Rectal smooth muscle tissue (tissue), 1 donor: Measurements from ENCODE around the gene CNST.
"Not testable (repeated sequence)": the region's sequence is repeated elsewhere in the genome, so short reads cannot be mapped to it uniquely, and the experiment has no call there.

Source experiments
- H3K27ac ChIP-seq: one replicate; pipeline ENCODE4 v1.7.0; 2013; ENCODE audit warnings: low read depth, low read length, inconsistent platforms
- H3K27me3 ChIP-seq: one replicate; pipeline ENCODE4 v1.7.0; 2013; ENCODE audit warnings: low read length; ENCODE audit not compliant: control insufficient read depth, insufficient read depth
- H3K36me3 ChIP-seq: one replicate; pipeline ENCODE4 v1.7.0; 2013; ENCODE audit warnings: low read length; ENCODE audit not compliant: control insufficient read depth, insufficient read depth
- H3K4me1 ChIP-seq: one replicate; pipeline ENCODE4 v1.7.0; 2013; ENCODE audit warnings: low read length; ENCODE audit not compliant: control insufficient read depth, insufficient read depth
- H3K4me3 ChIP-seq: one replicate; pipeline ENCODE4 v1.7.0; 2013; ENCODE audit warnings: low read length
- H3K9ac ChIP-seq: one replicate; pipeline ENCODE4 v1.7.0; 2013; ENCODE audit warnings: low read length

Gene CNST

GRCh38 chr1:246577720-246578106, 11.5 kb downstream of the CNST start:
- peak overlapping the region; percentile 4 for H3K27ac ChIP-seq
- no peaks in the 10 kb centered on the region for H3K27me3 ChIP-seq
- no peaks in the 10 kb centered on the region for H3K36me3 ChIP-seq
- H3K4me1 ChIP-seq = peaks cover 31% of the 10 kb centered on the region
- H3K9ac ChIP-seq = no peak overlapping the region
- no peak overlapping the region for H3K4me3 ChIP-seq

DNA sequence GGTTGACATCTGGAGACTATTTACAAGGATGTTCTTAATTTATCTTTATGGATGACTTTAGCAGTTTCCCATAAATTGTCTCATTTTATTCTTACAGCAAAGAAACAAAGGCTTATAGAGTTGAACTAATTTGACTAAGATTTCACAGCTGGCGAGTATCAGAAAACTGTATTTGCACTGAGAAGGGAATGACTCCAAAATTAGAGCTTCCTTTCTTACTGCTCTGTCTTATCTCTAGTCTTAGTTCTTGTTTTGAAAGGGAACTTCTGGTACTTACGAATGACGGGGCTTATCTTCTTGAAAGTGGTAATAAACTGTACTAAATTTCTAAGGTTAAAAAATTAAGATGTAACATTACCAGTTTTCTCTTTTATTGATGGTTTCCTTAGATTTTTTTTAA, 13.6 kb downstream of the CNST start:
- Histone ChIP-seq H3K4me3 (no peak overlapping the region), H3K4me1 (peaks cover 39% of the 10 kb centered on the region), H3K36me3 (no peaks in the 10 kb centered on the region), H3K9ac (no peak overlapping the region), H3K27ac (peak overlapping the region; percentile 67), H3K27me3 (no peaks in the 10 kb centered on the region)

DNA sequence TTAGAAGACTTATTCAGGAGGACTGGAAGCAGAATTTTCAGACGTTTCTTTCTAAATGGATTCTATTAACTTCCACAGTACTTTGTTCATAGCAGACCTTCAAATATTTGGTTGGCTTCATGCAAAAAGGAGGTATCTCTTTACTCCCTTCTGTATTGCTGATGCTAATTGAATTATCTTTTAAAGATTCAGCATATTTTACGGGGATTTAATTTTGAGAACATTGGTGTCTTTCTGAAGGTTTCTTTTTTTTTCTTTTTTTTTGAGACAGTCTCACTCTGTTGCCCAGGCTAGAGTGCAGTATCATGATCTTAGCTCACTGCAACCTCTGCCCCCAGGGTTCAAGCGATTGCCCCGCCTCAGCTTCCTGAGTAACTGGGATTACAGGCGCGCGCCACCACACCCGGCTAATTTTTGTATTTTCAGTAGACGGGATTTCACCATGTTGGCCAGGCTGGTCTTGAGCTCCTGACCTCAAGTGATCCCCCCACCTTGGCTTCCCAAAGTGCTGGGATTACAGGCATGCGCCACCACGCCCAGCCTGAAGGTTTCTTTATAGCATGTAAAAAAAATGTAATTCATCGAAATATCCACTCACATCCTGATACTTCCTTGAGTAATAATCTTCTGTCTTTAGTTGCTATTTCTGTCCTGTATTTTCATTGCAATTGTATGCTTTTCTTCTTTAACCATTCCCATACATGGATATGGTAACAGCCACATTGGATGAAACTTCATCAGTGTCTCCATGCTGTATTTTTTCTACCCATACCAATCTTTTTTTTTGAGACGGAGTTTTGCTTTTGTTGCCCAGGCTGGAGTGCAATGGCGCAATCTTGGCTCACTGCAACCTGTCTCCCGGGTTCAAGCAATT, 14.5 kb downstream of the CNST start:
- Histone ChIP-seq H3K4me3 (no peak overlapping the region), H3K4me1 (peaks cover 42% of the 10 kb centered on the region), H3K27ac (peak overlapping the region; percentile 47)

DNA sequence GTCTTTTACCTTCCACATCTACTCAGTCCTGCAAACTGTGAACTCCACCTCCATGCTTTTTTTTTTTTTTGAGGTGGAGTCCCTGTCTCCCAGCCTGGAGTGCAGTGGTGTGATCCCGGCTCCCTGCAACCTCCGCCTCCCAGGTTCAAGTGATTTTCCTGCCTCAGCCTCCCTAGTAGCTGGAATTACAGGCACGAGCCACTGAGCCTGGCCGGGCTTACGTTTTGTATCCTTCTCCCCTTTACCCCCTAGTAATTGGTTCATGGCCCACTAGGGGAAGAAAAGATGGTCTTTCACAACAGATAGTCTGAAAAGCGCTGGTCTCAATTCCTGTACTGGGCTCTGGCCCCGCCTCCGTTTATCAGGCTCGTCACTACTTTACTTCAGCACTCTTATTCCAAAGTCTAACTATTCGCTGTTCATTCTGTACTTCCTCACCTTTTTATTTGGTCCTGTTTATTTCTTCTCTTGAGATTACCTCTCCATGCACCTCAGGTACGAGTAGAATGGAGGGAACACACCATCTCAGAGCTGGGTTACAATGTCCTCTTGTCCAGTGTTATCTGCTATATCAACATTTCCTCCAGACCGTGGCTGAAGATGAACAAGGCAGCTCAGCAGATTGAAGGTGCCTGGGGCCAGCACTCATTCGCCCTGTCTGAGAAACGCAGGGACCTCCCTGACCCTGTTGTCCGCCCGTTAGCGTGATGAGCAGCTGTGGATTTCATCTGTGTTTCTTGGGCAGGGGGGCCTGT, 16.2 kb downstream of the CNST start:
- H3K27me3 ChIP-seq = no peaks in the 10 kb centered on the region
- no peaks in the 10 kb centered on the region for H3K36me3 ChIP-seq
- H3K27ac ChIP-seq = peak overlapping the region; percentile 68
- peak overlapping the region; percentile 14 for H3K4me3 ChIP-seq
- H3K4me1 ChIP-seq = peaks cover 47% of the 10 kb centered on the region
- no peak overlapping the region for H3K9ac ChIP-seq

More for the DNA sequence above, 14.5 kb downstream of the CNST start:
- Histone ChIP-seq H3K9ac (no peak overlapping the region), H3K36me3 (no peaks in the 10 kb centered on the region), H3K27me3 (no peaks in the 10 kb centered on the region)

GRCh38 chr1:246583056-246583440, 16.8 kb downstream of the CNST start:
- H3K36me3 ChIP-seq = no peaks in the 10 kb centered on the region

GRCh38 chr1:246583448-246584185, 17.4 kb downstream of the CNST start:
- no peak overlapping the region for H3K4me3 ChIP-seq
- H3K27ac ChIP-seq = peak overlapping the region; percentile 68

More at GRCh38 chr1:246583056-246583440, 16.8 kb downstream of the CNST start:
- H3K9ac ChIP-seq = no peak overlapping the region
- H3K27ac ChIP-seq = peak overlapping the region; percentile 68
- H3K27me3 ChIP-seq = no peaks in the 10 kb centered on the region
- peaks cover 42% of the 10 kb centered on the region for H3K4me1 ChIP-seq
- peak overlapping the region; percentile 14 for H3K4me3 ChIP-seq

GRCh38 chr1:246587032-246587431, 20.8 kb downstream of the CNST start:
- H3K4me3 ChIP-seq = no peak overlapping the region
- no peak overlapping the region for H3K9ac ChIP-seq
- no peaks in the 10 kb centered on the region for H3K27me3 ChIP-seq
- peak overlapping the region; percentile 57 for H3K27ac ChIP-seq
- H3K4me1 ChIP-seq = peaks cover 28% of the 10 kb centered on the region
- H3K36me3 ChIP-seq = no peaks in the 10 kb centered on the region

More at GRCh38 chr1:246583448-246584185, 17.4 kb downstream of the CNST start:
- Histone ChIP-seq H3K4me1 (peaks cover 40% of the 10 kb centered on the region), H3K9ac (no peak overlapping the region), H3K27me3 (no peaks in the 10 kb centered on the region), H3K36me3 (no peaks in the 10 kb centered on the region)

DNA sequence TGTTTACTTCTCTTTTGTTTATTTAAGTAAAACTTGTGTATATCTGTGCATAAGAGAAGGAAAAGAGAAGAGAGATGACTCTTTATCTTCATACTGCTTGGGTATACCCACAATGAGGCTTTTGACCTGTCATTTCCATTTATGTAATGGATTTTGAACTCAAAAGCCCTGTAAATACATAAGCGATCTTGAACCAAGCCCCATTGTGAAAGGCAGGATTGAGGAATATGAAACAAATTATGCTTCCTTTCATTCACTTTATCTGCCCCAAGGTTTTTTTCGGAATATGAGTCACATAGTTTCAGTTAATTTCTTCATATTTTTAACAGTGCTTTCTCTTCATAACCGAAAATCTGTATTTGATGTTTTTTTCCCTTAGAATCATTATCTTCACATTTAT, 21.4 kb downstream of the CNST start:
- no peaks in the 10 kb centered on the region for H3K27me3 ChIP-seq
- peaks cover 24% of the 10 kb centered on the region for H3K4me1 ChIP-seq
- H3K9ac ChIP-seq = no peak overlapping the region
- no peak overlapping the region for H3K4me3 ChIP-seq
- peak overlapping the region; percentile 57 for H3K27ac ChIP-seq
- H3K36me3 ChIP-seq = no peaks in the 10 kb centered on the region

DNA sequence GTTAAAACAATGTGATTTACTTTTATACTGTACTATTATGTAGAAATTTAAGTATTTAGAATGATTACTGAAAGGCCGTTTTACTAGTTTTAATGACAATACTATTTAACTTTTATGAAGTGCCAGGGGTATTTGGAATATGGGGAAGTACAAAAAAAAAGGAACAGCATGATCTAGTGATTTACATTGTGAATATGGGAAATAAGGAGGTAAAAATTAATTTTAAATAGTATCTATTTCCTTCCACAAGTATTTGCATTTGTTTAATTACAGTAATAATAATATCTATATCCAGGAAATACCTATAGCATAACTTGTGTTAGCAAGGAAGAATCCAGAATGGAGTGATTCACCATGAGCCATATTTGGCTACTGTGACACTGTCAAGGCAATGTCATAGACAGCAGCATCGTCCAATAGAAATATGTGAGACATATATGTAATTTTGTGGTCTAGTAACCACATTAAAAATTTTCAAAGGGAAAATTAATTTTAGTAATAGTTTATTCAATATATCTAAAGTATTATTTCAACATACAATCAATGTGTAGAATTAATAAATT, 22.0 kb downstream of the CNST start:
- Histone ChIP-seq H3K9ac (no peak overlapping the region), H3K27ac (peak overlapping the region; percentile 35), H3K4me1 (peaks cover 17% of the 10 kb centered on the region), H3K4me3 (no peak overlapping the region), H3K27me3 (no peaks in the 10 kb centered on the region), H3K36me3 (no peaks in the 10 kb centered on the region)

- H3K4me1 ChIP-seq, H3K36me3 ChIP-seq, H3K9ac ChIP-seq, H3K27ac ChIP-seq, H3K27me3 ChIP-seq, H3K4me3 ChIP-seq: not testable (repeated sequence)
These were observed 23.7 kb downstream of the CNST start for GRCh38 chr1:246589919-246590318.

DNA sequence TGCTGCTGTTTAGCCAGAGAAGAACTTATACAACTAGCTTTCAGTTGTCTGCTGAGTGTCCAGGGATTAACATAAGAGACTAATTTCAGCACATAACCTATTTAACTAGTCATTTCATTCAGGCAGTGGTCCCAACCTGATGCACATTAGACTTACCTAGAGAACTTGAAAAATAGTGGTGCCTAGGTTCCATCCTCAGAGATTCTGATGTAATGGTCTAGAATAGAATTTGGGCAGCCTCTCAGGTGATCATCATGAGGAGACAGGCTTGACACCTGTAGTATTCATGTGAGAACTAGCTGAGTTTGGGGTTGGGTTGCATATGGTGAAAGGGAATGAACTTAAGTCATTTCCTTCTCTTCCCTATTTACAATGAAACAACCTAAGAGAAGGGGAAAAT, 24.8 kb downstream of the CNST start:
- Histone ChIP-seq H3K9ac (no peak overlapping the region), H3K27me3 (no peaks in the 10 kb centered on the region), H3K27ac (no peak overlapping the region), H3K4me1 (peaks cover 12% of the 10 kb centered on the region), H3K4me3 (no peak overlapping the region), H3K36me3 (peaks cover 3% of the 10 kb centered on the region)

- no peaks in the 10 kb centered on the region for H3K27me3 ChIP-seq
- H3K4me1 ChIP-seq = peaks cover 13% of the 10 kb centered on the region
- no peak overlapping the region for H3K9ac ChIP-seq
- H3K27ac ChIP-seq = no peak overlapping the region
- no peak overlapping the region for H3K4me3 ChIP-seq
- H3K36me3 ChIP-seq = peaks cover 3% of the 10 kb centered on the region
These were observed 25.2 kb downstream of the CNST start for GRCh38 chr1:246591504-246591903.
